GM15510 (cell line): ENCODE data around the gene SREBF2.

Experiments
- POLR2A ChIP-seq: IDR thresholded peaks from 3 replicates; pipeline ENCODE4 v1.6.1; 2011; ENCODE audit warnings: borderline replicate concordance; ENCODE audit not compliant: insufficient read length; ENCODE audit errors: extremely low read depth

Gene SREBF2

GRCh38 chr22:41833369-41834004 lies 582 bp downstream of the SREBF2 start:
- no peak for TF ChIP-seq POLR2A

GRCh38 chr22:41834005-41834944 lies 1.4 kb downstream of the SREBF2 start:
- TF ChIP-seq POLR2A: no peak

GRCh38 chr22:41836551-41836950 lies 3.6 kb downstream of the SREBF2 start:
- TF ChIP-seq POLR2A: no peak

GRCh38 chr22:41838842-41839618 lies 6.1 kb downstream of the SREBF2 start:
- no peak for TF ChIP-seq POLR2A

- TF ChIP-seq POLR2A: no peak
Observed at GRCh38 chr22:41840216-41840615, 7.3 kb downstream of the SREBF2 start.

GRCh38 chr22:41841085-41841712 lies 8.3 kb downstream of the SREBF2 start:
- TF ChIP-seq POLR2A: no peak

GRCh38 chr22:41842996-41843970 lies 10.4 kb downstream of the SREBF2 start:
- TF ChIP-seq POLR2A: no peak

- no peak for TF ChIP-seq POLR2A
Observed at GRCh38 chr22:41844036-41844435, 11.1 kb downstream of the SREBF2 start.

- TF ChIP-seq POLR2A: no peak
Observed at GRCh38 chr22:41844513-41844912, 11.6 kb downstream of the SREBF2 start.

GRCh38 chr22:41845380-41846267 lies 12.7 kb downstream of the SREBF2 start:
- TF ChIP-seq POLR2A: no peak

GRCh38 chr22:41846268-41846987 lies 13.5 kb downstream of the SREBF2 start:
- TF ChIP-seq POLR2A: no peak

- TF ChIP-seq POLR2A: no peak
Observed at GRCh38 chr22:41847300-41847699, 14.4 kb downstream of the SREBF2 start.
